Nephron (organoid): ENCODE data around the gene FLVCR1.

Experiments
- H3K27ac Mint-ChIP-seq, 3 experiments: 2 replicates each; pipeline ENCODE4 v1.8.0; 2020; ENCODE audit warnings: mixed read lengths in 3 of 3, mild to moderate bottlenecking in 2 of 3, moderate library complexity in 1 of 3
- H3K27me3 Mint-ChIP-seq: 2 replicates; pipeline ENCODE4 v1.8.0; 2021; ENCODE audit warnings: low read depth, mild to moderate bottlenecking, moderate library complexity, mixed read lengths
- H3K36me3 Mint-ChIP-seq: 2 replicates; pipeline ENCODE4 v1.8.0; 2020; ENCODE audit warnings: low read depth, mixed read lengths
- H3K4me1 Mint-ChIP-seq: 2 replicates; pipeline ENCODE4 v1.8.0; 2020; ENCODE audit warnings: mixed read lengths
- H3K4me3 Mint-ChIP-seq, 3 experiments: 2 replicates each; pipeline ENCODE4 v1.8.0; 2020; ENCODE audit warnings: mild to moderate bottlenecking in 3 of 3, mixed read lengths in 3 of 3, moderate library complexity in 2 of 3
- H3K9me3 Mint-ChIP-seq: 2 replicates; pipeline ENCODE4 v1.8.0; 2020; ENCODE audit warnings: mixed read lengths
- TF ChIP-seq, protein P1 (sequence below), 3 experiments: fragments of 200-600 bp; sonication (generic); IDR thresholded peaks; one replicate each; pipeline ENCODE4 v1.5.0; 2021; ENCODE audit warnings: antibody characterized with exemption in 3 of 3; ENCODE audit not compliant: unreplicated experiment in 3 of 3

The FLVCR1 gene

GRCh38 chr1:212945056-212945455 lies 87.0 kb downstream of the FLVCR1 start:
- Mint-ChIP-seq H3K4me3 (no peak overlapping the region), H3K27ac (peak overlapping the region in 1 of 3 experiments; percentile 16), H3K27me3 (peaks cover 4% of the 10 kb centered on the region), H3K36me3 (no peaks in the 10 kb centered on the region), H3K4me1 (peaks cover 22% of the 10 kb centered on the region), H3K9me3 (peaks cover 13% of the 10 kb centered on the region)
- TF ChIP-seq, protein P1, sequence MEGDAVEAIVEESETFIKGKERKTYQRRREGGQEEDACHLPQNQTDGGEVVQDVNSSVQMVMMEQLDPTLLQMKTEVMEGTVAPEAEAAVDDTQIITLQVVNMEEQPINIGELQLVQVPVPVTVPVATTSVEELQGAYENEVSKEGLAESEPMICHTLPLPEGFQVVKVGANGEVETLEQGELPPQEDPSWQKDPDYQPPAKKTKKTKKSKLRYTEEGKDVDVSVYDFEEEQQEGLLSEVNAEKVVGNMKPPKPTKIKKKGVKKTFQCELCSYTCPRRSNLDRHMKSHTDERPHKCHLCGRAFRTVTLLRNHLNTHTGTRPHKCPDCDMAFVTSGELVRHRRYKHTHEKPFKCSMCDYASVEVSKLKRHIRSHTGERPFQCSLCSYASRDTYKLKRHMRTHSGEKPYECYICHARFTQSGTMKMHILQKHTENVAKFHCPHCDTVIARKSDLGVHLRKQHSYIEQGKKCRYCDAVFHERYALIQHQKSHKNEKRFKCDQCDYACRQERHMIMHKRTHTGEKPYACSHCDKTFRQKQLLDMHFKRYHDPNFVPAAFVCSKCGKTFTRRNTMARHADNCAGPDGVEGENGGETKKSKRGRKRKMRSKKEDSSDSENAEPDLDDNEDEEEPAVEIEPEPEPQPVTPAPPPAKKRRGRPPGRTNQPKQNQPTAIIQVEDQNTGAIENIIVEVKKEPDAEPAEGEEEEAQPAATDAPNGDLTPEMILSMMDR (IDR thresholded peaks at IDR 0.05; ENCODE audit: unreplicated experiment in 3 of 3): no peak

DNA sequence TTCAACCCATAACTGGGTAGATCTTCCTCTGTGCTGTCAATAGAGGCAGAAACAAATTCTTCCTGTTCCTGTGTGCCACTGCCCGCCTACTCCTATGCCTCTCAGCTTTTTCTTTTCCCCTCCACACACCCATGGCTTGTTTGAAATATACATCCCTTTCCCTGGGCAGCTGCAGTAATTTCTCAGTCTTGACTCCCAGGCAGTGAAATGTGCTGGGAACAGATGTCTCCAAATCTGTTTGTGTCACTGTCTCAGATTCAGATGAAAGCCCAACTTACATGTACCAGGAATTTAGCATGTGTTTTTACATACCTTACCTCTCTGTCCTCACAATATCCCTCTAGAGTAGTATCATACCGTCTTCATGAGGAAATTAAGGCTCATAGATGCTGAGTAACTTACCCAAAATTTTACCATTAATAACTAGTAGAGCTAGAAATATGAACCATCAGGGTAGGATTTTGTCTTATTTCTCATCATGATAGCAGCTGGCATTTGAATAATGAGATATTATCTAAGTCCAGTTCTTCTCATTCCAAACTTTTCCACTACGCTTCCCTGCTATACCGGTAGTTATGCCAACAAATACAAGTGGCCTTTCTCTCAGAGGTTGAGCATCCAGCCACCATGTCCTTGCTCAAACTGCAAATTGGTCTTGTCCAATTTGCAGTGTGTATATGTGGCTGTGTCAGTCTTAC lies 87.5 kb downstream of the FLVCR1 start:
- Mint-ChIP-seq H3K36me3 (no peaks in the 10 kb centered on the region), H3K27me3 (peaks cover 9% of the 10 kb centered on the region), H3K4me3 (no peak overlapping the region)

DNA sequence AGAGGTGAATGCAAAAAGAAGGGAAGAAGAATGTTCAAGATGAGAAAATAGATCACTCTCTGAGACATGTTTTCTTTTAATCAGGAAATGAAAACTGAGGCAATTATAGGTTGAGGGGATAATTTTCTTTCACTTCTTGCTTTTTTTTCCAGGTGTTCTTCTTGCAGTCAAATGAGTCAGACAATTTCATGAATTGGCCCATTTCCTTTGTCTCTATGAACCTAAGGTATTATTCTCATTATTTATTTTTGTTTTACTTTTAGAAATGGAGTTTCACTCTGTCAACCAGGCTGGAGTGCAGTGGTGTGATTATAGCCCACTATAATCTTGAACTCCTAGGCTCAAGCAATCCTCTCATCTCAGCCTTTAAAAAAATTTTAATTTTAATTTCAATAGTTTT lies 88.8 kb downstream of the FLVCR1 start:
- TF ChIP-seq, protein P1 (IDR thresholded peaks at IDR 0.05; ENCODE audit: unreplicated experiment in 3 of 3): no peak
- Mint-ChIP-seq H3K4me3 (no peak overlapping the region), H3K9me3 (no peaks in the 10 kb centered on the region), H3K4me1 (peaks cover 27% of the 10 kb centered on the region), H3K36me3 (no peaks in the 10 kb centered on the region), H3K27me3 (peaks cover 9% of the 10 kb centered on the region), H3K27ac (no peak overlapping the region)

More for the DNA sequence above, 87.5 kb downstream of the FLVCR1 start:
- Mint-ChIP-seq H3K9me3 (peaks cover 10% of the 10 kb centered on the region), H3K27ac (peak overlapping the region in 1 of 3 experiments; percentile 16), H3K4me1 (peaks cover 25% of the 10 kb centered on the region)
- TF ChIP-seq, protein P1 (IDR thresholded peaks at IDR 0.05; ENCODE audit: unreplicated experiment in 3 of 3): no peak
